Peyer's patch (tissue), 4 donors: ENCODE results near the gene BEGAIN.

Experiments used
- CTCF ChIP-seq, 6 experiments: fragments of 450-650 bp in 4 of 6; fragments of 200-600 bp in 2 of 6; sonication (generic) in 1 of 6; IDR thresholded peaks; one replicate each; pipeline ENCODE4 v1.5.1; 2017 to 2019; ENCODE audit warnings: antibody characterized with exemption in 6 of 6, mild to moderate bottlenecking in 3 of 6, moderate library complexity in 1 of 6
- POLR2A ChIP-seq, 2 donors: fragments of 450-650 bp; IDR thresholded peaks; one replicate each; pipeline ENCODE4 v1.5.1; 2017; ENCODE audit warnings: antibody characterized with exemption in 2 of 2, mild to moderate bottlenecking in 2 of 2, moderate library complexity in 2 of 2

GRCh38 chr14:100567877-100568163, 19.4 kb downstream of the BEGAIN start:
- TF ChIP-seq CTCF (IDR thresholded peaks at IDR 0.05) (no peak), POLR2A (IDR thresholded peaks at IDR 0.05) (no peak)
